ENCODE measurements around the gene SLC14A1. TPM values are rescaled to one million over a fixed set of nuclear protein-coding genes. Genes with fewer than 3 reads are reported as not detected.

Gene SLC14A1
- total and polyA plus RNA-seq, 10 donors = 3.4 to 26.0 (median 9.2) TPM

DNA sequence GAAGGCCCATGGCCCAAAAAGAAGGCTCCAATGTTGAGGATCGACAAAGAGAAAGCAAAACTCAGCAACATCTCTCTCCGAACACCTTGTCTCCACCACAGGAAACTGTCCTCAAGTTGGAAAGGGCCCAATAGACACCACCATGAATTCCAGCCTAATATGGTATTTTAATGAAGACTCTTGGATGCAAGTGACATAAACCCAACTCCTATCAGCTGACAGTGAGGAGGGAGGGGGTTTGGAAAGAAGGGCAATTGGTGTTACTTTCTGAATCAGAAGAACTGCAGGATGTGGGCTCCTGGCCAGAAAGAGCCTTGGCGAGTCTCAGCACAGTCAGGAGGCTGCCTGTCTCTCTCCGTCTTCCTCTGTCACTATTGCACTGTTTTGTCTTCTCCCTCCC lies 61.2 kb downstream of the SLC14A1 start:
- Histone ChIP-seq H3K27ac (peak overlapping the region in 1 of 8 donors; percentile 14), H3K4me1 (peaks cover 0 to 8% (median 0%) of the 10 kb centered on the region in 6 donors), H3K27me3 (replicated peaks in 1 of 7) (peaks cover 0 to 8% (median 0%) of the 10 kb centered on the region in 7 donors), H3K9me3 (no peaks in the 10 kb centered on the region), H3K4me3 (peak overlapping the region in 1 of 8 donors; percentile 32), H3K36me3 (no peaks in the 10 kb centered on the region)
- WGBS, 5 donors = 28 to 35% (median 31%) methylated on average over 4 of the region's 4 CpGs
- no peak for DNase-seq
- intact Hi-C loops (cut with DNase I; ENCODE audit: low total_unique reads) = no loop called here
- TF ChIP-seq POLR2A (IDR thresholded peaks at IDR 0.05) (no peak), POLR2AphosphoS5 (IDR thresholded peaks at IDR 0.05) (no peak)
- TF ChIP-seq, protein P1, sequence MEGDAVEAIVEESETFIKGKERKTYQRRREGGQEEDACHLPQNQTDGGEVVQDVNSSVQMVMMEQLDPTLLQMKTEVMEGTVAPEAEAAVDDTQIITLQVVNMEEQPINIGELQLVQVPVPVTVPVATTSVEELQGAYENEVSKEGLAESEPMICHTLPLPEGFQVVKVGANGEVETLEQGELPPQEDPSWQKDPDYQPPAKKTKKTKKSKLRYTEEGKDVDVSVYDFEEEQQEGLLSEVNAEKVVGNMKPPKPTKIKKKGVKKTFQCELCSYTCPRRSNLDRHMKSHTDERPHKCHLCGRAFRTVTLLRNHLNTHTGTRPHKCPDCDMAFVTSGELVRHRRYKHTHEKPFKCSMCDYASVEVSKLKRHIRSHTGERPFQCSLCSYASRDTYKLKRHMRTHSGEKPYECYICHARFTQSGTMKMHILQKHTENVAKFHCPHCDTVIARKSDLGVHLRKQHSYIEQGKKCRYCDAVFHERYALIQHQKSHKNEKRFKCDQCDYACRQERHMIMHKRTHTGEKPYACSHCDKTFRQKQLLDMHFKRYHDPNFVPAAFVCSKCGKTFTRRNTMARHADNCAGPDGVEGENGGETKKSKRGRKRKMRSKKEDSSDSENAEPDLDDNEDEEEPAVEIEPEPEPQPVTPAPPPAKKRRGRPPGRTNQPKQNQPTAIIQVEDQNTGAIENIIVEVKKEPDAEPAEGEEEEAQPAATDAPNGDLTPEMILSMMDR (IDR thresholded peaks at IDR 0.05 in 8 of 11, conservative IDR thresholded peaks at IDR 0.05 in 3 of 11) = no peak

DNA sequence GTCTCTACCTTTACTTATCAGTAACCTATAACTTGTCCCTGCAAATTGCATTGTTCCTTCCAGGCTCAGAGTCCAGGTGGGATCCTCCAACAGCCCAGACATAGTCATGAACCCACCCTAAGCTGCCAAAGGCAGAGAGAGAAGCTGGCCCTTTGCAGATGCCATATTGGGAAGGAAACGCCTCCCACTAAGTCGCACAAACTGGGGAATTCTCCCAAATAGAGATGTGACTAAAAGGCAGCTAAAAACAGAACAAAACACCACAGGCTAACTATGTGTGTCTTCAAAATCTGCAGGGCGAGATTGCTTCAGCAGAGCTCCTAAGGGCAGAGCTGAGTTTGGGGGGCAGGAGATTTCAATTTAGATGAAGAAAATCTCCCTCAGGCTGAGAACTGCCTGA lies 63.0 kb downstream of the SLC14A1 start:
- Histone ChIP-seq H3K4me1 (peaks cover 0 to 8% (median 0%) of the 10 kb centered on the region in 6 donors), H3K36me3 (no peaks in the 10 kb centered on the region), H3K9me3 (peaks cover 0 to 4% (median 0%) of the 10 kb centered on the region in 8 donors), H3K4me3 (no peak overlapping the region), H3K27ac (no peak overlapping the region), H3K27me3 (replicated peaks in 1 of 7) (no peaks in the 10 kb centered on the region)
- DNase-seq = no peak
- TF ChIP-seq POLR2AphosphoS5 (IDR thresholded peaks at IDR 0.05) (no peak), POLR2A (IDR thresholded peaks at IDR 0.05) (no peak)
- TF ChIP-seq, protein P1 (IDR thresholded peaks at IDR 0.05 in 8 of 11, conservative IDR thresholded peaks at IDR 0.05 in 3 of 11) = no peak
- 87 to 97% (median 93%) methylated on average over 3 of the region's 3 CpGs for WGBS, 5 donors
- intact Hi-C loops (cut with DNase I; ENCODE audit: low total_unique reads) = no loop called here

DNA sequence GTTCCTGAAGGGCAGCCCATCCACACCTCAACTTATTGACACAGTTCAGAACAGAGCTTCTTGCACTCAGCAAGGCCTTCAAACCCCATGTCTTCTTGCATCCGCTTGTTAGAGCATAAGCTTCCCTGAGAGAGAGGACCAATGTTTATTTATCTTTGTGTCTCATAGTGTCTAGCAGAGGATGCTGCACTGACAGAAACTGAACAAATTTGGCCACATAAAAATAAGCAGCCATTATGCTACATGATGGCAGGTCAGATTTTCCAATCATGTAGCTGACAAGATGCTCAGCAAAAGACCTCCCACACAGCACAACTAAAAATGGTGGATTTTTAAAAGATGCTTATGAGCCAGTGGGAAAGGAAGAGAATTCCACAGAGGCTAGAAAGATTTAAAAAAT lies 63.4 kb downstream of the SLC14A1 start:
- DNase-seq = no peak
- Histone ChIP-seq H3K36me3 (no peaks in the 10 kb centered on the region), H3K4me3 (no peak overlapping the region), H3K27ac (no peak overlapping the region), H3K9me3 (peaks cover 0 to 6% (median 0%) of the 10 kb centered on the region in 8 donors), H3K4me1 (peaks cover 0 to 8% (median 0%) of the 10 kb centered on the region in 6 donors), H3K27me3 (replicated peaks in 1 of 7) (no peaks in the 10 kb centered on the region)
- intact Hi-C loops (cut with DNase I; ENCODE audit: low total_unique reads) = no loop called here
- 93 to 100% (median 100%) methylated on average over 1 of the region's 1 CpG for WGBS, 5 donors
- no peak for TF ChIP-seq POLR2AphosphoS5 (IDR thresholded peaks at IDR 0.05)
- TF ChIP-seq, protein P1 (IDR thresholded peaks at IDR 0.05 in 8 of 11, conservative IDR thresholded peaks at IDR 0.05 in 3 of 11) = no peak
- TF ChIP-seq POLR2A (IDR thresholded peaks at IDR 0.05) = no peak

DNA sequence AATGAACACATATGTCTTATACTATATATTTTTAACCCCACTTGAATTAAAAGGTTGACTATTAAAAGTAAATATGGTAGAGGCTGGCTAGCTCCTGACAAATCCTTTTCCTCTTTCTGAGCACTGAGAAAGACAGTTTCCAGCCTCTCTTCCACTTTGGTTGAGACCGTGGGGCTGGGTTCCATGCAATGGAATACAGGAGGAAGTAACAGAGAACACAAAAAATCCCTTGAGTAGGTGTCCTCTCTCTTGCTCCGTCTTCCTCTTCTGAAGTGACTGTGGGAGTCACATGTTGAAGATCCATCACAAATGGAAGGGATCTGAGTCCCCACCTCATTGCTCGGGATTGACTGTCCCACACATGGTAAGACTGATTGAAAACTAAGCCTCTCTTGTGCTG lies 64.9 kb downstream of the SLC14A1 start:
- intact Hi-C loops (cut with DNase I; ENCODE audit: low total_unique reads) = no loop called here
- TF ChIP-seq, protein P1 (IDR thresholded peaks at IDR 0.05 in 8 of 11, conservative IDR thresholded peaks at IDR 0.05 in 3 of 11) = no peak
- TF ChIP-seq POLR2A (IDR thresholded peaks at IDR 0.05) (no peak), POLR2AphosphoS5 (IDR thresholded peaks at IDR 0.05) (no peak)
- WGBS, 5 donors = 76 to 86% (median 84%) methylated on average over 3 of the region's 3 CpGs
- Histone ChIP-seq H3K4me1 (peaks cover 0 to 8% (median 0%) of the 10 kb centered on the region in 6 donors), H3K27me3 (replicated peaks in 1 of 7) (no peaks in the 10 kb centered on the region), H3K36me3 (no peaks in the 10 kb centered on the region), H3K4me3 (no peak overlapping the region), H3K27ac (no peak overlapping the region), H3K9me3 (peaks cover 0 to 6% (median 0%) of the 10 kb centered on the region in 8 donors)
- DNase-seq = no peak
